Hepatocyte (in vitro differentiated cells): Measurements from ENCODE around the gene PDE7B. TPM values are rescaled to one million over a fixed set of nuclear protein-coding genes. Genes with fewer than 3 reads are reported as not detected.

Source experiments
- DNase-seq: peaks from one replicate; pipeline ENCODE4 v3.0.0-alpha.2; 2016; ENCODE audit warnings: low spot score
- H2AFZ ChIP-seq: fragments of 200-600 bp; sonication (generic); 2 replicates; pipeline ENCODE4 v1.6.0; 2016; ENCODE audit warnings: antibody characterized with exemption, mild to moderate bottlenecking
- H3K27ac ChIP-seq: fragments of 200-600 bp; sonication (generic); 2 replicates; pipeline ENCODE4 v1.5.1; 2016; ENCODE audit warnings: mild to moderate bottlenecking
- H3K27me3 ChIP-seq: fragments of 200-600 bp; sonication (generic); 2 replicates; pipeline ENCODE4 v1.6.1; 2016
- H3K36me3 ChIP-seq: fragments of 200-600 bp; sonication (generic); replicated peaks from 2 replicates; pipeline ENCODE4 v1.5.1; 2016; ENCODE audit warnings: low read depth; ENCODE audit not compliant: insufficient read depth
- H3K4me1 ChIP-seq: fragments of 200-600 bp; sonication (generic); 2 replicates; pipeline ENCODE4 v1.5.1; 2016; ENCODE audit warnings: mild to moderate bottlenecking, moderate library complexity; ENCODE audit not compliant: insufficient read depth
- H3K4me2 ChIP-seq: fragments of 200-600 bp; sonication (generic); 2 replicates; pipeline ENCODE4 v1.6.0; 2016
- H3K4me3 ChIP-seq: fragments of 200-600 bp; sonication (generic); 2 replicates; pipeline ENCODE4 v1.5.1; 2016; ENCODE audit warnings: mild to moderate bottlenecking
- H3K79me2 ChIP-seq: fragments of 200-600 bp; sonication (generic); 2 replicates; pipeline ENCODE4 v1.6.0; 2017; ENCODE audit warnings: mild to moderate bottlenecking
- H3K9me2 ChIP-seq: fragments of 200-600 bp; sonication (generic); replicated peaks from 2 replicates; pipeline ENCODE4 v1.6.0; 2017; ENCODE audit warnings: mild to moderate bottlenecking; ENCODE audit not compliant: insufficient read depth
- H3K9me3 ChIP-seq: fragments of 200-600 bp; sonication (generic); 2 replicates; pipeline ENCODE4 v1.5.1; 2016; ENCODE audit warnings: low read depth, mild to moderate bottlenecking
- H4K20me1 ChIP-seq: fragments of 200-600 bp; sonication (generic); 2 replicates; pipeline ENCODE4 v1.6.0; 2016; ENCODE audit warnings: mild to moderate bottlenecking; ENCODE audit not compliant: insufficient read depth, poor library complexity, severe bottlenecking
- CTCF ChIP-seq: fragments of 200-600 bp; sonication (generic); IDR thresholded peaks from 2 replicates; pipeline ENCODE4 v1.5.1; 2016; ENCODE audit warnings: antibody characterized with exemption, mild to moderate bottlenecking; ENCODE audit not compliant: poor library complexity
- EZH2 ChIP-seq: fragments of 200-600 bp; sonication (generic); IDR thresholded peaks from 2 replicates; pipeline ENCODE4 v1.6.1; 2016; ENCODE audit warnings: antibody characterized with exemption, mild to moderate bottlenecking, borderline replicate concordance
- EZH2phosphoT487 ChIP-seq: fragments of 200-600 bp; sonication (generic); IDR thresholded peaks from one replicate; pipeline ENCODE4 v1.6.1; 2018; ENCODE audit warnings: antibody characterized with exemption, mild to moderate bottlenecking, low read depth, moderate library complexity; ENCODE audit not compliant: unreplicated experiment, severe bottlenecking
- WGBS: methylation state at CpG from one replicate; pipeline ENCODE4 v1.1.6; 2016; ENCODE audit warnings: low lambda C conversion rate; ENCODE audit errors: missing lambda C conversion rate; 5-methylcytosine and 5-hydroxymethylcytosine counted together
- polyA plus RNA-seq: library from polyadenylated mRNA; unstranded; fragments of >200 nt; fragmentation: Nextera tagmentation; extraction: Ambion mirVana; gene quantifications from 2 replicates; pipeline ENCODE4 v1.2.1, GENCODE V29; 2016
- total RNA-seq: library from RNA; depleted of rRNA; stranded (reverse); fragments of >200 nt; gene quantifications from 2 replicates; pipeline ENCODE4 v1.2.3, GENCODE V29; 2014

The PDE7B gene
- total and polyA plus RNA-seq, 2 experiments from 2014 or later: 3.4 to 7.2 TPM

GRCh38 chr6:136092897-136093296 lies 241.4 kb downstream of the PDE7B start:
- Histone ChIP-seq H3K9me2 (no peaks in the 10 kb centered on the region), H3K4me3 (no peak overlapping the region), H3K27me3 (no peaks in the 10 kb centered on the region), H3K4me1 (no peaks in the 10 kb centered on the region), H3K27ac (no peak overlapping the region), H3K79me2 (no peaks in the 10 kb centered on the region), H3K9me3 (no peaks in the 10 kb centered on the region), H4K20me1 (no peaks in the 10 kb centered on the region), H2AFZ (no peak overlapping the region), H3K36me3 (no peaks in the 10 kb centered on the region), H3K4me2 (no peak overlapping the region)
- WGBS: 85% methylated on average over 3 of the region's 3 CpGs
- DNase-seq: no peak
- no peak for TF ChIP-seq CTCF
- TF ChIP-seq EZH2phosphoT487: no peak
- no peak for TF ChIP-seq EZH2

GRCh38 chr6:136093835-136094234 lies 242.3 kb downstream of the PDE7B start:
- Histone ChIP-seq H3K79me2 (no peaks in the 10 kb centered on the region), H4K20me1 (no peaks in the 10 kb centered on the region), H3K4me2 (no peak overlapping the region), H2AFZ (no peak overlapping the region), H3K36me3 (no peaks in the 10 kb centered on the region), H3K4me3 (no peak overlapping the region), H3K27me3 (no peaks in the 10 kb centered on the region), H3K4me1 (no peaks in the 10 kb centered on the region), H3K27ac (no peak overlapping the region), H3K9me3 (no peaks in the 10 kb centered on the region), H3K9me2 (no peaks in the 10 kb centered on the region)
- TF ChIP-seq EZH2: no peak
- no peak for TF ChIP-seq CTCF
- no peak for TF ChIP-seq EZH2phosphoT487
- 93% methylated on average over 1 of the region's 1 CpG for WGBS
- no peak for DNase-seq

GRCh38 chr6:136094812-136095211 lies 243.3 kb downstream of the PDE7B start:
- Histone ChIP-seq H3K4me3 (no peak overlapping the region), H3K36me3 (no peaks in the 10 kb centered on the region), H3K4me1 (no peaks in the 10 kb centered on the region), H3K9me2 (no peaks in the 10 kb centered on the region), H3K9me3 (no peaks in the 10 kb centered on the region), H3K79me2 (no peaks in the 10 kb centered on the region), H3K27me3 (no peaks in the 10 kb centered on the region), H3K27ac (no peak overlapping the region), H3K4me2 (no peak overlapping the region), H4K20me1 (no peaks in the 10 kb centered on the region), H2AFZ (no peak overlapping the region)
- no peak for DNase-seq
- TF ChIP-seq EZH2phosphoT487 (no peak), CTCF (no peak), EZH2 (no peak)
- WGBS: 97% methylated on average over 3 of the region's 3 CpGs

GRCh38 chr6:136095986-136096385 lies 244.5 kb downstream of the PDE7B start:
- H3K4me1 ChIP-seq: no peaks in the 10 kb centered on the region
- H3K4me3 ChIP-seq: no peak overlapping the region
- H3K79me2 ChIP-seq: no peaks in the 10 kb centered on the region
- H3K9me3 ChIP-seq: no peaks in the 10 kb centered on the region
- no peaks in the 10 kb centered on the region for H3K9me2 ChIP-seq
- H3K36me3 ChIP-seq: no peaks in the 10 kb centered on the region
- H4K20me1 ChIP-seq: no peaks in the 10 kb centered on the region
- TF ChIP-seq EZH2phosphoT487: no peak
- TF ChIP-seq EZH2: no peak
- TF ChIP-seq CTCF: no peak
- DNase-seq: no peak
- H3K27ac ChIP-seq: no peak overlapping the region
- H2AFZ ChIP-seq: no peak overlapping the region
- H3K4me2 ChIP-seq: no peak overlapping the region
- H3K27me3 ChIP-seq: no peaks in the 10 kb centered on the region
- WGBS: 83% methylated on average over 3 of the region's 3 CpGs
